Right lobe of liver (tissue), 4 donors: ENCODE measurements around the gene CALHM2.

ENCODE experiments used
- POLR2A ChIP-seq: fragments of 450-650 bp; IDR thresholded peaks from one replicate; pipeline ENCODE4 v1.6.1; 2017; ENCODE audit warnings: antibody characterized with exemption, mild to moderate bottlenecking
- TF ChIP-seq, protein P1 (sequence below), 4 donors: fragments of 200-600 bp in 3 of 4; fragments of 450-650 bp in 1 of 4; IDR thresholded peaks; one replicate each; pipeline versions ENCODE4 v1.5.1 to v1.8.0; 2016 to 2022; ENCODE audit warnings: antibody characterized with exemption in 4 of 4, mild to moderate bottlenecking in 2 of 4
- donor health status: DM: no; HTN: no; CAD: no.
- donor health status: DM: no; HTN: no; CAD: no.
- donor health status: DM: no; HTN: yes; CAD: no.

DNA sequence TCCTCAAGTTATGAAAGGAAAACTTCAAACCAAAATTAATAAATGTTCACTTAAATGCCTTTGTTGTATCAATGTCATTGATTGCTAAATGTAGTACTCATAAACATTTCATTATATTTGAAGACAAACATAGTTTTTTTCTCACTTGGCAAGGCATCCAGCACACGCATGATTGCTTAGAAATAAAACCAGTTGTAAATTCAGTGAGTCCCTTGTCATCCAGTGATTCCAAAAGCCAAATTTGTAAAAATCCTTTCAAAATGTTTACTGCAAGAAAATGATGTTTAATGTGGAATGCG is 35.2 kb upstream of the CALHM2 start:
- TF ChIP-seq, protein P1, sequence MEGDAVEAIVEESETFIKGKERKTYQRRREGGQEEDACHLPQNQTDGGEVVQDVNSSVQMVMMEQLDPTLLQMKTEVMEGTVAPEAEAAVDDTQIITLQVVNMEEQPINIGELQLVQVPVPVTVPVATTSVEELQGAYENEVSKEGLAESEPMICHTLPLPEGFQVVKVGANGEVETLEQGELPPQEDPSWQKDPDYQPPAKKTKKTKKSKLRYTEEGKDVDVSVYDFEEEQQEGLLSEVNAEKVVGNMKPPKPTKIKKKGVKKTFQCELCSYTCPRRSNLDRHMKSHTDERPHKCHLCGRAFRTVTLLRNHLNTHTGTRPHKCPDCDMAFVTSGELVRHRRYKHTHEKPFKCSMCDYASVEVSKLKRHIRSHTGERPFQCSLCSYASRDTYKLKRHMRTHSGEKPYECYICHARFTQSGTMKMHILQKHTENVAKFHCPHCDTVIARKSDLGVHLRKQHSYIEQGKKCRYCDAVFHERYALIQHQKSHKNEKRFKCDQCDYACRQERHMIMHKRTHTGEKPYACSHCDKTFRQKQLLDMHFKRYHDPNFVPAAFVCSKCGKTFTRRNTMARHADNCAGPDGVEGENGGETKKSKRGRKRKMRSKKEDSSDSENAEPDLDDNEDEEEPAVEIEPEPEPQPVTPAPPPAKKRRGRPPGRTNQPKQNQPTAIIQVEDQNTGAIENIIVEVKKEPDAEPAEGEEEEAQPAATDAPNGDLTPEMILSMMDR (IDR thresholded peaks at IDR 0.05): no peak
- TF ChIP-seq POLR2A: no peak
